Lower leg skin (tissue), 4 donors: ENCODE results near the gene HMGN3. TPM values are rescaled to one million over a fixed set of nuclear protein-coding genes. Genes with fewer than 3 reads are reported as not detected.

Experiments used
- DNase-seq, 2 donors: peaks; one replicate each; pipeline ENCODE4 v3.0.0-alpha.2; 2019; ENCODE audit warnings: low spot score in 2 of 2
- H3K4me3 ChIP-seq: fragments of 200-600 bp; sonication (generic); 2 replicates; pipeline ENCODE4 v1.5.1; 2017; ENCODE audit warnings: mild to moderate bottlenecking, low read depth; ENCODE audit not compliant: poor library complexity, severe bottlenecking
- CTCF ChIP-seq, 3 donors: fragments of 450-650 bp; IDR thresholded peaks; one replicate each; pipeline ENCODE4 v1.5.1; 2016; ENCODE audit warnings: antibody characterized with exemption in 3 of 3, mild to moderate bottlenecking in 3 of 3, moderate library complexity in 2 of 3
- POLR2A ChIP-seq, 2 donors: fragments of 450-650 bp; IDR thresholded peaks; one replicate each; pipeline ENCODE4 v1.6.1; 2016 to 2017; ENCODE audit warnings: antibody characterized with exemption in 2 of 2, mild to moderate bottlenecking in 1 of 2, moderate library complexity in 1 of 2
- WGBS, 2 donors: methylation state at CpG; one replicate each; pipeline ENCODE4 v1.1.5; 2018; 5-methylcytosine and 5-hydroxymethylcytosine counted together
- intact Hi-C: fragments of 100-400 bp; cut with DNase I; formaldehyde crosslinking; loops from one replicate; pipeline ENCODE4 v1.15.0; 2023; ENCODE audit warnings: low total_unique reads
- total RNA-seq, 4 donors: library from RNA; depleted of rRNA; stranded (reverse); fragments of >200 nt; gene quantifications; one replicate each; pipeline ENCODE4 v1.1.0, GENCODE V29; 2016

Gene HMGN3
- total RNA-seq, 4 donors from 2014 or later: 10.8 to 38.3 (median 21.4) TPM

GRCh38 chr6:79238919-79239318 lies 4.4 kb upstream of the HMGN3 start:
- DNase-seq: no peak
- no peak for TF ChIP-seq CTCF (IDR thresholded peaks at IDR 0.05)
- no peak for TF ChIP-seq POLR2A (IDR thresholded peaks at IDR 0.05)
- intact Hi-C loops: no loop called here

GRCh38 chr6:79236711-79237110 lies 2.2 kb upstream of the HMGN3 start:
- H3K4me3 ChIP-seq: no peak overlapping the region
- intact Hi-C loops: no loop called here
- no peak for DNase-seq
- TF ChIP-seq CTCF (IDR thresholded peaks at IDR 0.05) (no peak), POLR2A (IDR thresholded peaks at IDR 0.05) (no peak)
- WGBS, 2 donors: 79 to 84% methylated on average over 3 of the region's 3 CpGs

More at GRCh38 chr6:79238919-79239318, 4.4 kb upstream of the HMGN3 start:
- H3K4me3 ChIP-seq: no peak overlapping the region

- no peak for TF ChIP-seq CTCF (IDR thresholded peaks at IDR 0.05)
- TF ChIP-seq POLR2A (IDR thresholded peaks at IDR 0.05): no peak
- 1% methylated on average over 40 to 41 of the region's 41 CpGs for WGBS, 2 donors
- intact Hi-C loops: no loop called here
- H3K4me3 ChIP-seq: peak overlapping the region; percentile 88
- DNase-seq: peak; percentile 82 to 97
Measured at GRCh38 chr6:79233611-79234149, 802 bp downstream of the HMGN3 start.

- WGBS, 2 donors: 80 to 88% methylated on average over 6 of the region's 6 CpGs
- no peak for DNase-seq
- intact Hi-C loops: no loop called here
- no peak overlapping the region for H3K4me3 ChIP-seq
- TF ChIP-seq CTCF (IDR thresholded peaks at IDR 0.05) (no peak), POLR2A (IDR thresholded peaks at IDR 0.05) (no peak)
Measured at GRCh38 chr6:79232696-79233462, 1.6 kb downstream of the HMGN3 start.

- no peak for DNase-seq
- no peak overlapping the region for H3K4me3 ChIP-seq
- intact Hi-C loops: no loop called here
- TF ChIP-seq POLR2A (IDR thresholded peaks at IDR 0.05) (no peak), CTCF (IDR thresholded peaks at IDR 0.05) (no peak)
Measured at GRCh38 chr6:79231666-79232065, 2.8 kb downstream of the HMGN3 start.
